Ovary (tissue), 3 donors: ENCODE measurements around the gene SLC9A8.

Source experiments
- POLR2A ChIP-seq: fragments of 450-650 bp; IDR thresholded peaks from one replicate; pipeline ENCODE4 v1.6.1; 2017; ENCODE audit warnings: antibody characterized with exemption, mild to moderate bottlenecking, moderate library complexity
- TF ChIP-seq, protein P1 (sequence below), 3 donors: fragments of 450-650 bp in 2 of 3; fragments of 200-600 bp in 1 of 3; IDR thresholded peaks; one replicate each; pipeline versions ENCODE4 v1.5.1 to v1.8.0; 2016 to 2022; ENCODE audit warnings: antibody characterized with exemption in 3 of 3, mild to moderate bottlenecking in 1 of 3
- donor health status: DM: no; HTN: no; CAD: no.

DNA sequence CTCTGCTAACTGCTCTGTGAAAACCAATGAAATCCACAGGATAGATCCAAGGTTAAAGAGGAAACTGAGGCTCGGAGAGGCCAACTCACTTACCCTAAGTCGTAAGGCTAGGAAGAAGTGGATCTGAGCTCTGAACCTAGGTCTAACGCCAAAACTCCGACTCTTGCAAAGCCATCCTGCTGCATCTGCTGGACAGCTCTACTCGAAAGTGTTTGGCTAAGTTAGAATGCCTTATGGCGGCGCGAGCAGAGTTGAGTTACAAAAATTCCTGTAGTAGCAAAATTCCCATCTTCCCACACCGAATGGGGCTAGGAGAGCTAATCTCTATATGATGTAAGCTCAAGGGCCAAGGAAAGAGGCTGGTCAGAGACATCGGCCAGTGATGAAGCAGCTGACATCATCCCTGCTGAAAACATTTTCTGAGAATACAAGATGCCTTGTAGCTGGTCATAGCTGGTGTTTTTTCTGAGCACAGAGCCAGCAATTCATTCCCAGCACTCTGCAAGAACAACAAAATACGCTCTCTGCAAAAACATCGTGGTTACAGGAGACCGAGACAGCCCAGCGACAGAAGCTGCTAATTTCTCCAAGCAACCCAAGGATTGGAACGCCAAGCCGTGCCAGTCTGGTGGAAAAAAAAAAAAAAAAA is 100.9 kb downstream of the SLC9A8 start:
- TF ChIP-seq, protein P1, sequence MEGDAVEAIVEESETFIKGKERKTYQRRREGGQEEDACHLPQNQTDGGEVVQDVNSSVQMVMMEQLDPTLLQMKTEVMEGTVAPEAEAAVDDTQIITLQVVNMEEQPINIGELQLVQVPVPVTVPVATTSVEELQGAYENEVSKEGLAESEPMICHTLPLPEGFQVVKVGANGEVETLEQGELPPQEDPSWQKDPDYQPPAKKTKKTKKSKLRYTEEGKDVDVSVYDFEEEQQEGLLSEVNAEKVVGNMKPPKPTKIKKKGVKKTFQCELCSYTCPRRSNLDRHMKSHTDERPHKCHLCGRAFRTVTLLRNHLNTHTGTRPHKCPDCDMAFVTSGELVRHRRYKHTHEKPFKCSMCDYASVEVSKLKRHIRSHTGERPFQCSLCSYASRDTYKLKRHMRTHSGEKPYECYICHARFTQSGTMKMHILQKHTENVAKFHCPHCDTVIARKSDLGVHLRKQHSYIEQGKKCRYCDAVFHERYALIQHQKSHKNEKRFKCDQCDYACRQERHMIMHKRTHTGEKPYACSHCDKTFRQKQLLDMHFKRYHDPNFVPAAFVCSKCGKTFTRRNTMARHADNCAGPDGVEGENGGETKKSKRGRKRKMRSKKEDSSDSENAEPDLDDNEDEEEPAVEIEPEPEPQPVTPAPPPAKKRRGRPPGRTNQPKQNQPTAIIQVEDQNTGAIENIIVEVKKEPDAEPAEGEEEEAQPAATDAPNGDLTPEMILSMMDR (IDR thresholded peaks at IDR 0.05) = no peak
- TF ChIP-seq POLR2A = no peak
